ENCODE results near the gene MMP12.

DNA sequence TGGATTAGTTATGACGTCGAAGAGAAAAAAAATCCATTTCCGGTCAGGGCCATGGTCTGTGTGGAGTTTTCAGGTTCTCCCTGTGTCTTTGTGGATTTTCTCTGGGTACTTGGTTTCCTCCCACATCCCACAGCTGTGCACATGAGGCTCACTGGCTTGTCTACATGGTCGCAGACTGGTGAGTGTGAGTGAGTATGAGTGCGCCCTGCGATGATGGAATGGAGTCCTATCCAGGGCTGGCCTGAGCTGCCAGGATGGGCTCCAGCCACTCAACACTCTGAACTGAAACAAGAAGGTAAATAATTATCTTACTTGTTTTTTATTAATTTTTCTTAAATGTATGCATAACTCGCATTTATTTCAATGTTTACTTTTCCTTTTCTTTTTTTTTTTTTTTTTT, 42.2 kb downstream of the MMP12 start:
- TF ChIP-seq SUZ12 (IDR thresholded peaks at IDR 0.05; ENCODE audit: extremely low read depth, insufficient read depth, insufficient read length) (no peak), ZNF274 (IDR thresholded peaks at IDR 0.05; ENCODE audit: low read depth, low read length) (no peak)

Measured in NT2/D1 (cell line).